Measurements from ENCODE around the gene EMX2.

Gene EMX2

DNA sequence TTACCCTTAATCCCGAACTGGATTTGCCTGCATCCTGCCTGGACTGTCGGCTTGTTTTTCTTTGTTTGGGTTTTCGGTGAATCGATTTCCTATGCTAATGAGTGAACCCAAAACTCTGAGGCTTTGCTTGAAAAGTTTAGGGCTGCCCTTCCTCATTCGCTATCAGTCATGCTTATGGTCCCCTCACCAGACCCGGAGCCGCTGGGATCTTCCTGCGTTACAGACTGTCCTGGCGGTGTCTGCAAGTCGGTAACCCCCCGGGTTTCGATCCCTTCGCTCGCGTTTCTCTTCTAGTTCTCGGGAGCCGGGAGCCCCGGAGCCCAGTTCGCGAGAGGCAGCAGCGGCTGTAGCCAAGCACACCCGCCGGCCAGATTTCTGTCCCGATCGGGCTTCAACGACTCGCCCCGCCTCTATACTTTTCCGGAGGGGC, 2.2 kb downstream of the EMX2 start:
- no peak for DNase-seq (ENCODE audit: low spot score)

DNA sequence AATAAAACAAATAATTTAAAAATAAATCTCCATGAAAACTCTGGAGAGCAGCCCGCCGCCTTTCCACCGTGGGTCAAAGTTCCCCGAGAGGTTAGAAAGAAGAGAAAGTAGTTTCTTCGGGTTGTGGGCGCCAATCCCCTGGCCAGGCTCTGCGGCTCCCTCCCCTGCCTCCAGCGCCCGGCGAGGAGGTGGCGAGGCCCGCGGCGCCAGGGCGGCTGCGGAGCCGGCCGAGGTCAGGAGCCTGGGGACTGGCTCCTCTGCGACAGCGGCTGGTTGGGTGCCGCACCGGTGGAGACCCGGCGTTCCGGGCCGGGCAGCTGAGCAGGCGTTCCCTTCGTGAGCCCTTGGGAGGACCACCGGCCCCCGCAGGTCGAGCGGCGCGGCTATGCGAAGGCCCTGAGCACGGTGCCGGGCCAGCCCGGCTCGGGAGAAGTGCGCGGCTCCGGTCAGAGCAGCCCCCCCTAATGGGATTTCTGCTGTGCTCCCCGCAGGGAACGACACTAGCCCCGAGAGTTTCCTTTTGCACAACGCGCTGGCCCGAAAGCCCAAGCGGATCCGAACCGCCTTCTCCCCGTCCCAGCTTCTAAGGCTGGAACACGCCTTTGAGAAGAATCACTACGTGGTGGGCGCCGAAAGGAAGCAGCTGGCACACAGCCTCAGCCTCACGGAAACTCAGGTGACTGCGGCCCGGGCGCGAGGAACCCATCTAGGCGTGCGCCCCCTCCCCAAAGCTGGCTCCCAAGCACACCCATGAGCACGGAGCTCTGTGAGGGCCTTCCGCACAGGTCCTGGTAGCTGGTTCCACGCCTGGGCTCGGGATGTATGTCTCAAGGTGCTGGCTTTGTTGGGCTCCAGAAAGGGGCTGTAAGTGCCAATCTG, 2.8 kb downstream of the EMX2 start:
- DNase-seq (ENCODE audit: low spot score), result no peak

DNA sequence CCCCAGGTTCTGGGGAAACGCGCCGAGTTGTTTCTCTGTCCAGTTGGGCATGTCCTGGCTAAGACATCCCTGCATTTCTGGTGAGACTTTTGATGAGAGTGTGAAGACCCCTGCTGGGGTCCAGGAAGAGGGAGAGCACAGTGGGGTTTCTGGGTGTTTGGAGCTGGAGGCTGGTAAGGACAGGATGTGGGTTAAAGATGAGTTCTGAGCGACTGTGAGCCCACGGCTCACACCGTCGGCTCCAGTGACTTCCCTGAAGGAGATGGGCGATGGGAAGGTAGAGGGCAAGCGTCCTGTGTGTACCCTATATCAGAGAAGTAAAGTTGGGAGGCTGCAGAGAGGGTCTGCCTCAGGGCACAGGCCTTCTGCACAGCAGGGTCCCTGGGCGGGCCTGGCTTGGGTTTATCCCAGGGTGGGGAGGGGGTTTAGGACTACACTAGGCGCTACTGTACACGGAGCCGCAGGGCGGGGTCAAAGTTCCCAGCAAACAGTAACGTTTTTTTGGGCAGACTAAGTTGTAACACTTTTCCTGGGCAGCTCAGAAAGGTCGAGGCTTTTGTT, 3.6 kb downstream of the EMX2 start:
- DNase-seq (ENCODE audit: low spot score), result no peak

DNA sequence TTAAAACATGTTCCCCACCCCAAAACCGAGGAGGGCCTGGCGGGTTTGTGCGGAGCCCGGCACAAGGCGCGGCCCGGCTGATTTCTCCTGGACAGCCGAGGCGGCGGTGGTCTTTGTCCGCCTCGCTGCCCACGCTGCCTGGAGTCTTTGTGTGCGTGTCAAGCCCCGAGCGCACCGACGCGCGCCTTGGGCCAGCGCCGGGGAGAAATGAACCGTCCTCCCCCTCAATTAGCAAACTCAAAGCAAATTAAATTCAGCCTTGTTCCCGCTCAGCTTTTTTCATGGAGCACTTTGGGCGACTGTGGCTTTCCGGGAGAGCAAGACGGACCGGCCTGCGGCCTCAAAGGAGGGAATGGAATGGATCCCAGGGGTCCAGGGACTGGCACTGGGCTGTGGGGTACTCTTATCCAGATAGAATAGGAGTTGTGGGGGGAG, 4.1 kb downstream of the EMX2 start:
- DNase-seq (ENCODE audit: low spot score), result no peak

DNA sequence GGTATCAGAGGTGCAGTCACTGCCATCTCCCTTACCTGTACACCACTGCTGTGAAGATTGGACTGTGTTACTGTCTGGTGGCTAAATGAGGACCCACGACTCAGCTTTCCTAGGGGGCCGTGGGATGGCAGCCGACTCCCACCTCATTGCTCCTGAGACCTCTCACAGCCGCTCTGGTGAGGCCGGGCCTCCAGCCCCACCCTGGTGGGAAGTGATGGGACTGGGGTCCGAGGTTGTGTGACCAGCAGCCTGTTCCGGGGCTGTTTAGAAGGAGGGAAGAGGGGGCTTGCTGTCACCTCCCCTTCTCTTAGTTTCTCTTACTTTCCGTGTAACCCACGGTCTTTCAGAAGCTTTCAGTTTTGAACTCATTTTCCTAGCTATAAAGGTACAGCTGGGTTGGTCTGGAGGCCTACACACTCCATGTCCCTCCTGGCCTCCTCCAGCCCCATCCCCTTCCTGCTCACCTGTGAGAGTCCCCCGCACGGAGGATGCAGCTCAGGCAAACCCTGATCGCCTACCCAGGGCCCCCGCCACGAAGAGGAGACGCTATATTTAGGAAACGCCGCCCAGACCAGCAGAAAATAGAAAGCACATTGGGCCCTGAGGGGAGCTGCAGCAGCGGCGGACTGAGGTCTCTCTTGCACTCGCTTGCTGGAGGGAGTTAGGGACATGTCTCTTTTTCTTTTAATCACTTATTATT, 4.6 kb downstream of the EMX2 start:
- DNase-seq (ENCODE audit: low spot score), result no peak

DNA sequence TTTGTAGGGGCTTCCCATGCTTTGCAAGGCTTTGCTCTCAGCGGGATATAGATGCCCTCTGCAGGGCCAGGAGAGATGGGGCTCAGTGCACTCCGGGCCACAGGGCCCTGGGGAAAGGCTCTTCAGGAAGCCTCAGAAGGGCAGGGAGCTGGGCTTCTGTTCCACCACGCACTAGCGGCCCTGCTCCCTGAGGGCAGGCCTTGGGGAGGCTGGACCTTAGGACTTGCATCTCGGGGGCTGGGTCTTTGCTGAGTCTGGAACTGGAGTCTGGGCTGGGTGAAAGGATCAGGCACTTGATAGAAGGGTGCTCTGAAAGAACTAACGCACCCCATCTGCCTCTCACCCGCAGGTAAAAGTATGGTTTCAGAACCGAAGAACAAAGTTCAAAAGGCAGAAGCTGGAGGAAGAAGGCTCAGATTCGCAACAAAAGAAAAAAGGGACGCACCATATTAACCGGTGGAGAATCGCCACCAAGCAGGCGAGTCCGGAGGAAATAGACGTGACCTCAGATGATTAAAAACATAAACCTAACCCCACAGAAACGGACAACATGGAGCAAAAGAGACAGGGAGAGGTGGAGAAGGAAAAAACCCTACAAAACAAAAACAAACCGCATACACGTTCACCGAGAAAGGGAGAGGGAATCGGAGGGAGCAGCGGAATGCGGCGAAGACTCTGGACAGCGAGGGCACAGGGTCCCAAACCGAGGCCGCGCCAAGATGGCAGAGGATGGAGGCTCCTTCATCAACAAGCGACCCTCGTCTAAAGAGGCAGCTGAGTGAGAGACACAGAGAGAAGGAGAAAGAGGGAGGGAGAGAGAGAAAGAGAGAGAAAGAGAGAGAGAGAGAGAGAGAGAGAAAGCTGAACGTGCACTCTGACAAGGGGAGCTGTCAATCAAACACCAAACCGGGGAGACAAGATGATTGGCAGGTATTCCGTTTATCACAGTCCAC, 5.4 kb downstream of the EMX2 start:
- DNase-seq (ENCODE audit: low spot score), result no peak

DNA sequence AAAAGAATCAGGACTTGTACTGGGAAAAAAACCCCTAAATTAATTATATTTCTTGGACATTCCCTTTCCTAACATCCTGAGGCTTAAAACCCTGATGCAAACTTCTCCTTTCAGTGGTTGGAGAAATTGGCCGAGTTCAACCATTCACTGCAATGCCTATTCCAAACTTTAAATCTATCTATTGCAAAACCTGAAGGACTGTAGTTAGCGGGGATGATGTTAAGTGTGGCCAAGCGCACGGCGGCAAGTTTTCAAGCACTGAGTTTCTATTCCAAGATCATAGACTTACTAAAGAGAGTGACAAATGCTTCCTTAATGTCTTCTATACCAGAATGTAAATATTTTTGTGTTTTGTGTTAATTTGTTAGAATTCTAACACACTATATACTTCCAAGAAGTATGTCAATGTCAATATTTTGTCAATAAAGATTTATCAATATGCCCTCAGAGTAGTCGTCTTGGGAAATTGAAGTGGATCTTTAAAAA, 6.6 kb downstream of the EMX2 start:
- no peak for DNase-seq (ENCODE audit: low spot score)

DNA sequence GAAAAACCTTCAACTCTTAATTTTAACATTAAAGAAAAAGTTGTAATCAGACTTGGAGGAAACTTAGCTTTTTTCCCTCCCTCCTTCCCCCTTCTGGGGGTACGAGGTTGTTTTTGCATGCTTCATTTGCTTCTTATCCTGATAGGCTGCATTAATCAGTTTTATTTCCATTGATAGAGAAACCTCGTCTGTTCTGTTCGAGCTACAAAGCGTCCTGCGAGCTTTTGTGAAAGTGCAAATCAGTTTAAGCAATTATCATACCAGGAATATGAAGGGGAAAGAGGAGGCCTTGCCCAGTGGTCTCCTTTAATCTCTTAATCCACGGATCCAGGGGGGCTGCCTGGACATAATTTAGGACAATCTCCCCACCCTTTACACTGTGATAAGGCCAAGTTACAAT, 7.5 kb downstream of the EMX2 start:
- no peak for DNase-seq (ENCODE audit: low spot score)

DNA sequence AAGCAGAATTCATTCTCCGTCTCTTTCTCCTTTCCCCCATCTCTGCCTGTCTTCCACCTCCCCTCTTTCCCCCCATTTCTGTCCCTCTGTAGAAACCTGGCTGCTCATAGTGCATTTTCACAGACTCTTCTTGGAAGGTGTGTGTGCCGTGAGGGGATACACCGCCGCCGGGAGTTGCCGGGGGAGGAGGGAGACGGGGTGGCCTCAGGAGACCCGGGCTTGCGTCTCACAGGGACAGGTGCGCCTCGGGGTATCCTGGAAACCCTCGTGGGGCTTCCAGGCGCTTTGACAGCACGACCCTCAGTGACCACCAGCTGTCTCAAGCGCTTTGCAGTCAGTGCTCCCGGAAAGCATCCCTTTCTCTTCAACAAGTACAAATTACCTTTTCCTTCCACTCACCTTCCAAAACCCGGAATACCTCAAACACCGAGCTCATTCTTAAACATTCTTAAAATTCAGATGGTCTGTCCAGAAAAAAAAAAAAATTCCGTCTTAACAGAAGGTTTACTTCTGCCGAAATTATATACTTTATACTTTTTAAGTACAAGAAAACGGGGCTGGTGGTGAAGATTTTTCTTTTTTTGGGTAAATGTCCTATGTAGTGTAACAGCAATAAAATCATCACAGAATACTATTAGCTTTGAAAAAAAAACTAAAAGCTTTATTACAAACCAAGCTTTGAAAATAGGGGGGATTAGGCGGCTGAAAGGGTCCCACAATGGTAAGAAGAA, 8.2 kb downstream of the EMX2 start:
- DNase-seq (ENCODE audit: low spot score), result no peak

DNA sequence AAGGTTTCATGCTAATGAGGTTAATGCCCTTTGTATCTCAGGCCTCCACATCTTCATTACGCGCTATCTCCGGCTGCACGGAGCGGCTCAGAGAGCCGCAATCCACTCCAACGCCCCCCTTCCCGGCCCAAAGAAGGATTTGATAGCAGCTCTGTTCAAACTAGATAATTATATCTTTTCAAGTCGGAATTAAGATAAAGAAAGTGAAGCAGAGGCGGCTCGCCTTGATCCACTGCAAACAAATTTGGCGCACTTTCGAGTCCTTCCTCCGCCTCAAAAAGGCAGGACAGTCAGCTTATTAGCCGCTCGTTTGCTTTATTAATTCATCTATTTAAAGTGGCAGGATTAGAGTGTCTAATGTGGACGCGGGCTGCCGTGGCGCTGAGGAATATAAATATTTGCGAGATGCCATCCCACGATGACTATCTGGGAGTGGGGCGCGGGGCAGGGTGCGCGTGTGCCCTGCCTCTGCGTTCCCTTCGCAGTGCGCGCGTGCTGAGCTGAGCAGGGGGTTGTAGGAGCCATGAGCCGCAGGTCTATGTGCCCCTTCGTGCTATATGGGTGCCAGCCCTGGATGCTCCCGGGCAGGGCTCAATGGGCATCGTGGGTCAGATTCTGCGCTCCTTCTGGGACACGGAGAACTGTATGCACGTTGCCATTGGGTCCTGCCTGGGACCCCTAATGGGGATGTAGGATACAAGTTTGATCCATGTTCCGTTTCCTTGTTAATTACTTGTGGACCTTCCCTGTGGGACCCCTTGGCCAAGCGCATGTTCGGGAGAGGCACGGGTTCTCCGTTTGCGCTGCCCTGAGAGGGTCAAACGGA, 9.0 kb downstream of the EMX2 start:
- DNase-seq (ENCODE audit: low spot score), result no peak

DNA sequence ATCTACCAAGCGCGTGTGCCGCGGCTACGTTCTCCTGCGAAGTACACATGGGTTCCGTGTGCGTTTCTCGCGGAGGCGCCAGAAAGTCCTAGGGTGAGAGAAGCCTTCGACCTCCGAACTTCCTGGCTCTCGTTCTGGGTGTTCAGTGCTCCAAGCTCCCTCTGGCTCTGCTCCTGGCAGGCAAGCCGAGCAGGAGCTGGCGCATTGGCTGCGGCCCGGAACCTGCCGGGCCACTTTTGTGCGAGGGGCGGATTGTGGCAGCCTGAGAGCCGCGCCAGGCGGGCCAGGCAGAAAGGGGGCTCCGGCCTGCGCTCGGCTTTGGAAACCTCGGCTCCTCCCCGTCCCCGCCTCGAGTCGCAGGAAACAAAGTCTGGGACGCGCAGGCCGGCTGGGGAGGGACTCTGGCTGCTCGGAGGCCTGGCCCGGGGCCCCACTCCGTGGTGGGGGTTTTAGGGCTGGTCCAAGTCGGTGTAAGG, 9.6 kb downstream of the EMX2 start:
- no peak for DNase-seq (ENCODE audit: low spot score)

DNA sequence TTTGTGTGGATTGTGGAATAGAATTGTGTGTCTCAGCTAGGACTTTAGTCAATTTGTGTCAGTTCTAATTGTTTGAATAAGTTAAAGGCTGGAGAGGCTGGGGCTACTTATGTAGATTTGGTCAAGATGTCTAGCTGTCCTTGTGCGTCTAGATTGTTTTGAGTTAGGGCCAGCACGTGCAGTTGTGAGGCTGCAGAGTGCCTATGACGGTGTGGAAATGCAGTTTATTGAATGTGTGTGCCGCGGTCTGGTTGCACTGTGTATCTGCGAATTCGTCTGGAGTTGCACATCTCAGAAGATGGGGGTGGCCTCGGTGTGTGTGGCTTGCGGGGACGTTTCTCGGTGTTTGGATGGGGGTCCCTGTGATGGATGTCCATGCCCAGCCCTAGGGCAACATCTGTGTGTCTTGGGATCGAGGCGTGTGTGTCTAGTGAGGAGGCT, 10.2 kb downstream of the EMX2 start:
- DNase-seq (ENCODE audit: low spot score), result no peak

DNA sequence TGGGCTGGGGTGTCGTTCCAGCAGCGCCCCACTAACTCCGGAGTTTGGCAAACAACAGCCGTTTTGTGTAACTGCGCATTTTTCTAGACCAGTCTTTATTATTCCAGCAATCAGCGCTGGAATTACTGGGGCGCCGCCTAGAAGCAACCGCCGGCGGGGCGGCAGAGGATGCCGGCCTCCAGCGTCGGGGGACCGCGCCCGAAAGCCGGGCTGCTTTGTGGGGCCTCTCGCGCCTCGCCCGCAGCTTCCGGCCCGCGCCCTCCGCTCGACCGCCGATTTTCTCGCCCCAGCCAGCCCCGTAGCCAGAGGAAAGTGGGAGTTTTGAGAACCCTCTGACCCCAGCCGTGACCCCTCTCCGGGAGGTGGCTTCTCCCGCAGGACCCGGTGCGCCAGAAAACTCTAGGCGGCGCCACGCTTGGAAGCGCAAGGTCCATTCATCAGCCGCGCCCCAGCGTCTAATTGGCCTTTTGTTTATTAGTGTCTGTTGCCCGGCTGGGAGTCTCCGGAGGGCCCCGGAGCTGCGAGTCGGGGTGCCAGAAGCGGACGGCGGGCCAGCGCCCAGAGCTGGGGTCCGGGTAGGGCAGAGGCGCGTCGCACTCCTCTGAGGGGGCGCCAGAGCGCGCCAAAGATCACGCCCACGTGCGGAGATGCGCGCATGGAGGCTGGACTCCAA, 10.7 kb downstream of the EMX2 start:
- DNase-seq (ENCODE audit: low spot score), result no peak

DNA sequence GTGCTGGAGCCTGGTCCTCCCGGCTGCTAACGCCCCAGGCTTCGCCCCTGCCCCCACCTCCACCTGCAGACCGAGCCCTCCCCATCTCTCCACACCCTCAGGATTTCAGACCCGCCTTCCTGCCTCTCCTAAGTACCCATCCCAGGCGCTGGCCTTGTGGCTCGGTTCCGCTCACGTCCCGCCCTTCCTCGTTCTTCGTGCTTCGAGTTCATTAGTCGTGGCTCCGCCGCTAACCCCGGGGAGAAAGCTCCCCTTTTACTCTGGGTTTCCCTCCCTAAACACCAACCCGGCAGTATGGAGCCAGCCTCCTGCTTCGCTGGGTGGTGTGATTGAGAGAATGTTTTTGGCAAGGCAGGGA, 11.2 kb downstream of the EMX2 start:
- DNase-seq (ENCODE audit: low spot score), result no peak

DNA sequence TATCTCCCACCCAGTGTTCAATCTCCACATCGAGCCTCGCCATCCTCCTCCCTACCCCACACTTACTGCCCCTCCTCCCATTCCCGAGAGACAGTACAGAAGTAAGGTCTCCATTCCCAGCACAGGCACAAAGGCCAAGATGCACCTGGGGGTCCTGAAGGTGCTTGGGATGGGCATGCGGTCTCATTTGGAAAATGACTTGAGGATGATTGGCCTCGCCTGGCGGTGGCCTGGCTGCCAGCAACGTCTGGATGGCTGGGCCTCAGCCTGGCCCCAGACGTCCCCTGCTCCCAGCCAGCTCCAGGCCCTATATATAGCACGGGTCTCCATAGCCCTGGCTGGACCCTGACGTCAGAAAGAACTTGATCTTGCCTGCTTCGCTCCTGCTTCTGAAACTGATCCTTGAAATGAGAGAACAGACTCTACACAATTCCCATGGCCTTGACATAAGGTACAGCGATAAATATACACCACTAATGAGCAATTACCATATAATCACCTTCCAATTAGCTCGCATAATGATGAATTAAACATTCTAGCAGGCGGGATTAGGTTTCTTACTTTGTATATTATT, 11.8 kb downstream of the EMX2 start:
- no peak for DNase-seq (ENCODE audit: low spot score)

DNA sequence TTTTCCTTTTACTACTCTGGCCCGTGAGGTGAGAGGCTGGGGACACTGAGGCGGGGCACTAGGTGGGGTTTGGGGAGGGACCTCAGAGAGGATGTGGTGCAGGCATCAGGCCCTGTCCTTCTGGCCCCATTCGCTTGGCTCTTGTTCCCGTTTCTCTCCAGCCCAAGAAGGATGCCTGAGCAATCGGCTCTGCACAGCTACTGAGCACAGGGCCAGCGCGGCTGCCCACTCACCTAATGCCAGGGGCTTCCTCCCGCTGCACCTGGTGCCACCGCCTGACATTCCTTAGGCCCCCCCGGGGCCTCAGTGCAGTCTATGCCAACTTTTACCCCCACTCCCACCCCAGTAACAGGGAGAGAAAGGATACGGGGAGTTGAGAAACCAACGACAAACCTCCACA, 12.5 kb downstream of the EMX2 start:
- DNase-seq (ENCODE audit: low spot score), result no peak

DNA sequence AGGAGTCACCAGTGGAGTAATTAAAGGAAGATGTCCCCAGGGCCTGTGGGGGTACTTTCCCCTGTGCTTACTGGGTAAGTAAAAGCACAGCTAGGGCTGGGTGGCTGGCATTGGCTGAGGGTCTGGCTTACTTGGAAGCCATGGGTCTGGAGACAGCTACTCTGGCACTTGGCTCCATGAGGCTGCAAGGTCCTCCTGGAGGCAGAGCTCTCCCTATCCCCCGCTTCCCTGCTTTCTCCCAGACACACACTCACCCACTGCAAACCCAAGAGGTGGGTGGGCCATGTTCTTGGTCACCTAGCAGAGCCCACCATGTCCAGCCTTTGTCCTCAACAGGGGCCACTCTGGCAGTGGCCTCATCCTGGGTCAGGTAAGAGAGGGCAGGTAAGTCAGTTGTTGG, 13.3 kb downstream of the EMX2 start:
- no peak for DNase-seq (ENCODE audit: low spot score)

DNA sequence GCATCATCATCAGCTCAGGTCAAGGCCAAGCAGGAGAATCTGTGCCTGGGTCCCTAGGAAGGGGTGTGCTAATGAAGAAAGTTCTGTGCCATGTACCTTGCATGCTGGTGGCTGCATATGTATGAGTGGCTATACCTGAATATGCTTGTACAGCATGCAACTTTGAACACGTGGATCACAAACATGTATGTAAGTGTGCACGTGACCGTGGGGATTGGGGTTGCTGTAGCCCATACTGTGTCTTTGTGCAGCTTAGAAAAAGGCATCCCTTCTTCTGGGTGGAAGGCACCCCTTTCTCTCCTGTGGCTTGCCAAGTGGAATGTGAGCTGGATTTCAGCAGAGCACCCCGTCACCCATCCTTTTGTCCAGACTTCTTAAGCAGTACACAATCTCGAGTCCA, 13.8 kb downstream of the EMX2 start:
- no peak for DNase-seq (ENCODE audit: low spot score)

DNA sequence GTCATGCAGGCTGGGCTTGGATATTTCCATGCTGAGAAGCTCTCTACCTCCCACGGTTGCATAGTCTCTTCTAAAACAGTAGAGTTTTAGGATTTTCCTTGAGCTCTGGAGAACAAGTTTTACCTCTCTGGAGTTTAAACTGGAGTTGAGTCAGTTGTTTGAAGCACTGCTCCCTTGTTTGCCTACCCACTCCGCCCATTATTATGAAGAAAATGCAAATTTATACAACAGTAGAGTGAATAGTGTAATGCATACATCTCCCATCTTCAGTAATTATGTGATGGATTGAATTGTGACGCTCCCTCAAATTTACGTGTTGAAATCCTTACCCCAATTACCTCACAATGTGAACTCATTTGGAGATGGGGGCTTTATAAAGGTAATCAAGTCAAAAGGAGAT, 17.2 kb downstream of the EMX2 start:
- DNase-seq (ENCODE audit: low spot score), result no peak
